HG03108 (cell line): ENCODE results near the gene GGA2.
"Not testable (repeated sequence)": the region's sequence is repeated elsewhere in the genome, so short reads cannot be mapped to it uniquely, and the experiment has no call there.

Source experiments
- ATAC-seq: cut with Tn5 transposase; IDR thresholded peaks from one replicate; pipeline ENCODE4 v1.9.1; 2021; ENCODE audit warnings: moderate library complexity; ENCODE audit not compliant: unreplicated experiment

GGA2 gene

DNA sequence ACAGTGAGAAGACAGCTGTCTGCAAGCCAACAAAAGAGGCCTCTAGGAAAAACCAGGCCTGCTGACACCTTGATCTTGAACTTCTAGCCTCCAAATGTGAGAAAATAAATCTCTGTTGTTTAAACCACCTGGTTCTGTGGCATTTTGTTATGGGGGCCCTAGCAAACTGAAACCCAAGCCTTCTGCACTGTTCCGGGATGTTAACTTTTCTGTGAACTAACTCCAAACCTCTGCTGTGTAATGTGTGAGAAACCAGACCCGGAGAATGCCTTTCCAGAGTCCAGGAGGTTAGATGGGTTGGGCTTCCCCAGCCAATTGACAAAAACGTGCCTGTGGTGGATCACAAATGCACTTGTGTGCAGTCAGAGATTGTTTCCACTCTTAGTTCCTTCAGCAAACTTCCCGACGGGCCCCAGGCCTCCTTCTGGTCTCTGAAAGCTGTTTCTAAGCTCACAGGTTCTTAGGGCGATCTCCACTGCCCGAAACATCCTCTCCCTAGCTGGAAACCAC, 13.6 kb upstream of the GGA2 start:
- ATAC-seq = no peak

DNA sequence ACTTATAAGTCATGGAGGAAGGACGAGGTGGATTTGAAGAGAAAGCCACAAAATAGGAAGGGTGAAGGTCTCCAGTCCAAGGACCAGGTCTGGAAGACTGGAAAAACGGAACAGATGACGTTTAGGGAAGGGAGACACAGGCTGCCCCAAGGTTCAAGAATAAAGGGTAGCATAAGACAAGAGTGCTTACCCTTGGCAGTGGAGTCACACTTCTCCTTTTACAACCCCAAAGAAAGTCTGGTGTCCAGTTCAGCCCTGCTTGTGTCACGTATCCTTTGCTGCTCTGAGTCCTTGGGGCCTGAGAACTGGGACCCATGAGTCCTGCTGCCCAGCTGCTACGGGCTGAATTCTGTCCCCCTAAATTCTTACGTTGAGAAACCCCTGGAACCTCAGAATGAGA, 13.0 kb upstream of the GGA2 start:
- no peak for ATAC-seq

- ATAC-seq = no peak
These were observed 11.7 kb upstream of the GGA2 start for GRCh38 chr16:23521965-23522364.

DNA sequence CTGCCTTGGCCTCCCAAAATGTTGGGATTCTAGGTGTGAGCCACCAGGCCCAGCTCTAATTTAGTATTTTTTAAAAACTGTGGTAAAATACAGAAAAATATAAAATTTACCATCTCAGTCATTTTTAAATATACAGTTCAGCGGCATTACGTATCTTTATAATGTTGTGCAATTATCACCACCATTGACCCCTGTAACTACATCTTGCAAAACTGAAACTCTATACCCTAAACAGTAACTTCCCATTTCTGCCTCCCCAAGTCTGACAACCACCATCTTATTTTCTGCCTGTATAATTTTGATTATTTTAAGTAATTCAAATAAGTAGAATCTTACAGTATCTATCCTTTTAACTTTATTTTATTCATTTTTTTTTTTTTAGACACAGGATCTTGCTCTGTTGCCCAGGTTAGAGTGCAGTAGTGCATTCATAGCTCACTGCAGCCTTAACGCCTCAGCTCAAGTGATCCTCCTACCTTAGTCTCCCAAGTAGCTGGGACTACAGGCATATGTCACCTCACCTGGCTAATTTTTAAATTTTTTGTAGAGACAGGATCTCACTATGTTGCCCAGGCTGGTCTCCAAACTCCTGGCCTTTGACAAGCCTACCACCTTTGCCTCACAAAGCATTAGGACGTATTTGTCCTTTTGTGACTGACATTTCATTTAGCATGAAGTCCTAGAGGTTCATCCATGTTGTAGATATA, 10.9 kb upstream of the GGA2 start:
- ATAC-seq = no peak

DNA sequence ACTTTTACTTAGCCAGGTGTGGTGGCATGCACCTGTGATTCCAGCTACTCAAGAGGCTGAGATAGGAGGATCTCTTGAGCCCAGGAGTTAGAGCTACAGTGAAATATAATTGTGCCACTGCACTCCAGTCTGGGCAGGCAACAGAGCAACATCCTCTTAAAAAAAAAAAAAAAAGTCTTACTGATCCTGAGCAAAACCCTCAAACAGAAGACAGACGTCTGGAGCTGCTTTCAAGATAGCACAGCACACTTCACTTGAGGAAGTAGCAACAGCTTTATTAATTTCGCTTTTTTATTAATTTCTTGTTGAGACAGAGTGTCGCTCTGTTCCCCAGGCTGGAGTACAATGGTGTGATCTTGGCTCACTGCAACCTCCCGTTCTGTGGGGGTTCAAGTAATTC, 10.2 kb upstream of the GGA2 start:
- ATAC-seq = no peak

GRCh38 chr16:23519282-23519681, 9.0 kb upstream of the GGA2 start:
- no peak for ATAC-seq

DNA sequence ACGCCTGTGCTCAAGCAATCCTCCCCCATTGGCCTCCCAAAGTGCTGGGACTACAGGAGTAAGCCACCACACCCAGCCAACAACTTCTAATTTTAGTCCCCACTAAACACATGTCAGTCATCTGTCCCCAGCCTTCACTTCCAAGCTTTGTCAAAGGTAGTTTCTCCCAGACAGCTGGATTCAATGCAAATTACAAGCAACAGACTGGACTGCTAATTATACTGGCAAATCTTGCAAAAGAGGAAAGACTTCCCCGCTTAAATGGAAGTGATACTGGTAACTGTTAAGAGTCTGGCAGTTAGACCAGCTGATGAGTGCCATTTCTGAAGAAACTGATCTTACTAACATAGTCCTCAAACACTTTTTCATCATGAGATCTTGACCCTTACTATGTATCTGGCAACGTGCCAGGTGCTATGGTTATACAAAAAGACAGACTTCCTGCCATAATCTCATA, 8.2 kb upstream of the GGA2 start:
- peak; percentile 42 for ATAC-seq

- no peak for ATAC-seq
These were observed 6.3 kb upstream of the GGA2 start for GRCh38 chr16:23516366-23517137.

GRCh38 chr16:23515881-23516280, 5.6 kb upstream of the GGA2 start:
- no peak for ATAC-seq

GRCh38 chr16:23514381-23515152, 4.3 kb upstream of the GGA2 start:
- no peak for ATAC-seq

GRCh38 chr16:23512168-23512695, 1.9 kb upstream of the GGA2 start:
- no peak for ATAC-seq

- ATAC-seq = no peak
These were observed 1.4 kb upstream of the GGA2 start for GRCh38 chr16:23511731-23512130.

DNA sequence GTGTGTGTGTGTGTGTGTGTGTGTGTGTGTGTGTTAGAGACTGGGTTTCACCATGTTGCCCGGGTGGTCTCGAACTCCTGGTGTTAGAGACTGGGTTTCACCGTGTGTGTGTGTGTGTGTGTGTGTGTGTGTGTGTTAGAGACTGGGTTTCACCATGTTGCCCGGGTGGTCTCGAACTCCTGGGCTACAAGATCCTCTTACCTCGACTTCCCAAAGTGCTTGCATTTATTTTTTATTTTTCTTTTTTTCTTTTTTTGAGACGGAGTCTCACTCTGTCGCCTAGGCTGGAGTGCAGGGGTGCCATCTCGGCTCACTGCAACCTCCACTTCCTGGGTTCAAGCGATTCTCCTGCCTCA, 599 bp upstream of the GGA2 start:
- ATAC-seq = not testable (repeated sequence)

- ATAC-seq = no peak
These were observed 521 bp downstream of the GGA2 start for GRCh38 chr16:23509782-23510163.

GRCh38 chr16:23509441-23509754, 896 bp downstream of the GGA2 start:
- no peak for ATAC-seq

- no peak for ATAC-seq
These were observed 1.5 kb downstream of the GGA2 start for GRCh38 chr16:23508589-23509440.

DNA sequence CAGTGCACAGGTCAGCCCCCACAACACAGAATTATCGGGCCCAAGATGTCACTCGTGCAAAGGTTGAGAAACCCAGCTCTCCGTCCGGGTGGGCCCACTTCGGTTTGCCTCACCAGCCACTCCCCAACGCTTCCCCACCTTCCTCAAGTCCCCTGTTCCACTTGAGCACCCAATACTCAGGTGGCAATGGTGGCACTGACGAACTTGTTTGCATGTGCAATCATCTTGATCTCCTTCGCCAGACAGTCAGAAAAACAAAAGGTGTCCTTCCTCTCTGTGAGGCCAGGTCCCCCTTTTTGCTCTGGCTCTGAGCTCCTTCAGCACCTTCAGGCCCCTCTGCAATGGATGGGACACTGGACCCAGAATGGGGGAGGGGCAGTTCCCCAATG, 3.7 kb downstream of the GGA2 start:
- ATAC-seq = no peak

DNA sequence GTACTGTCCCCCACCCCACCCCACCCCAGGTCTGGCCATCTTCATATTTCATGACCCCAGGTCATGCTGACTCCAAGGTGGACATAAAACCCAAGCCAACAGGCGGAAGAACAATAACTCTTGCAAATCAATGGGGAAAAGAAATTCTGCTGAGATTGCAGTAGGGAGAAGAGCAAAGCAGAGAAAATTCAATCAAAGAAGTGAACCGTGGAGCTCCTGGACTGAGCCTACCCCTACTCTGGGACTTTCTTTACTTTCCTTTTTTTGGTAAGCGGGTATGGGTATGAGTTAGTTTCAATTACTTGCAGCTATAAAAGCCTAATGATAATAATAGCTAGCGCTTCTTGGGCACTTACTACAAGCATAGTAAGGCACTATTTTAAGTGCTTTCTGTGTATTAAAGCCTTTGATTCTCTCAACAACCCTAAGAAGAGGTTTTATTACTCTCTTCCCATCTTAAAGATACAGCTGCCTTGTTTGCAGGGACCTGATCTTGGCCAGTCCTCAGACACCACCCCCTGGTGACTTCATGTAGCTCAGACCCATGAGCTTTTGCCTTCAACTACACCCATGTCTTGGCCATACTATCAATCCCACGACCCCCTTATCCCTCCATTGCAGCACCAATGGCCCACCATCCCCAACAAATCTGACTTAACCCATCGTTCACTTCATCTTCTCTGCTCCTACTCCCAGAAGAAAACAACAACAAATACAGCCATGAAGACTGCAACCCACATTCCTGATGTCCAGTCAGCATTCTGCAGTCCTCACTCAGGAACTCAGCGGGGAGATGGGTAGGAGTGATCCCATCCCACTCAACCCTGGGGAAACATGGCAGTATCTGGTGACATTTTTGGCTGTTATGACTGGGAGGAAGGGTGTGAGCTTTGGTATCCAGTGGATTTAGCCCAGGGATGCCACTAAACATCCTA, 4.4 kb downstream of the GGA2 start:
- no peak for ATAC-seq

DNA sequence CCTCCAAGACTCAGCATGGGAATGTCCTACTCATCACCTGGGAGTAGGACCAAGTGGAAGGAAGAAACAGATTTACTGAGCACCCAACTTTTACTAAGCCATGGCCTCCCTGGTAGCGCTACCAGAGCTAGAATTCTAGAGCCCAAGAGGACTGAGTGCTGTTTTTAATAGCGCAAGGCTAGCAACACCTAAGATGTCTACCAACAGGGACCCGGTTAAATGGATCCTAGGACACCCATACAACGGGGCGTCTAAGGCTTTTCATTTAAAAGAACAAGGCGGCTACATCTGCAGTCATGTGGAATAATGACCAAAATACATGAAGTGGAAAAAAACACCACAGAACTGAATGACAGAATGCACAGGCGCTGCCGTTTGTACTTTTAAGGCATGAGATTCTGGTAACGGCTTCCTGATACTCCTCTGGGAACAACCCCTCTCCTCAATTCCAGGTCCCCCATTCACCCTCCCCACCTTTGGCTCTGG, 5.1 kb downstream of the GGA2 start:
- ATAC-seq = peak; percentile 2
